NCI-H1105 treated with DMSO at 0.1 percent for 48 hours (cell line): ENCODE data around the gene MBLAC2.

Source experiments
- DNase-seq: peaks from one replicate; lab custom pipeline; 2025; lab: John Stamatoyannopoulos, UW

Gene MBLAC2

GRCh38 chr5:90461288-90461687 lies 13.3 kb downstream of the MBLAC2 start:
- no peak for DNase-seq

GRCh38 chr5:90446961-90447360 lies 27.6 kb downstream of the MBLAC2 start:
- no peak for DNase-seq

- no peak for DNase-seq
Measured at GRCh38 chr5:90440644-90441043, 33.9 kb downstream of the MBLAC2 start.

- DNase-seq = peak; percentile 7
Measured at GRCh38 chr5:90438100-90438499, 36.5 kb downstream of the MBLAC2 start.

- DNase-seq = peak; percentile 20
Measured at GRCh38 chr5:90437663-90438062, 36.9 kb downstream of the MBLAC2 start.

- DNase-seq = peak; percentile 6
Measured at GRCh38 chr5:90434116-90434714, 40.4 kb downstream of the MBLAC2 start.

GRCh38 chr5:90424245-90424644 lies 50.3 kb downstream of the MBLAC2 start:
- no peak for DNase-seq

- no peak for DNase-seq
Measured at GRCh38 chr5:90421136-90421535, 53.4 kb downstream of the MBLAC2 start.

- no peak for DNase-seq
Measured at GRCh38 chr5:90418214-90418613, 56.4 kb downstream of the MBLAC2 start.

- peak; percentile 46 for DNase-seq
Measured at GRCh38 chr5:90410178-90410762, 64.3 kb downstream of the MBLAC2 start.

- DNase-seq = peak; percentile 89
Measured at GRCh38 chr5:90409318-90410177, 65.0 kb downstream of the MBLAC2 start, which contains the start of gene CETN3. Gene CETN3, minus strand, starts transcription at chr5:90409756. Its CDS starts 95 bp downstream, at chr5:90409661.

- no peak for DNase-seq
Measured at GRCh38 chr5:90408571-90409317, 65.8 kb downstream of the MBLAC2 start.
